Spleen (tissue), 11 donors: ENCODE results near the gene TK1. TPM values are rescaled to one million over a fixed set of nuclear protein-coding genes. Genes with fewer than 3 reads are reported as not detected.

Experiments used
- DNase-seq: peaks from one replicate; pipeline ENCODE4 v3.0.0-alpha.2; 2020
- H3K27ac ChIP-seq, 8 donors: fragments of 200-600 bp; sonication (generic) in 7 of 8; 1 replicate in 4 of 8; 2 replicates in 4 of 8; pipeline versions ENCODE4 v1.5.0 to v1.8.0; 2016 to 2021; ENCODE audit warnings: inconsistent platforms in 4 of 8, mild to moderate bottlenecking in 4 of 8, moderate library complexity in 1 of 8
- H3K27me3 ChIP-seq, 7 donors: fragments of 200-600 bp; sonication (generic) in 6 of 7; replicated peaks in 1 of 7; 1 replicate in 4 of 7; 2 replicates in 3 of 7; pipeline versions ENCODE4 v1.5.0 to v1.8.0; 2016 to 2021; ENCODE audit warnings: inconsistent platforms in 3 of 7, mild to moderate bottlenecking in 1 of 7
- H3K36me3 ChIP-seq, 6 donors: fragments of 200-600 bp; sonication (generic) in 5 of 6; 1 replicate in 4 of 6; 2 replicates in 2 of 6; pipeline versions ENCODE4 v1.5.0 to v1.8.0; 2016 to 2021; ENCODE audit warnings: inconsistent platforms in 2 of 6
- H3K4me1 ChIP-seq, 6 donors: fragments of 200-600 bp; sonication (generic) in 5 of 6; 1 replicate in 3 of 6; 2 replicates in 3 of 6; pipeline versions ENCODE4 v1.5.0 to v1.8.0; 2016 to 2021; ENCODE audit warnings: inconsistent platforms in 3 of 6
- H3K4me3 ChIP-seq, 8 donors: fragments of 200-600 bp; sonication (generic) in 7 of 8; 1 replicate in 4 of 8; 2 replicates in 4 of 8; pipeline versions ENCODE4 v1.5.0 to v1.8.0; 2016 to 2021; ENCODE audit warnings: inconsistent platforms in 4 of 8, mild to moderate bottlenecking in 4 of 8, moderate library complexity in 2 of 8
- H3K9me3 ChIP-seq, 8 donors: fragments of 200-600 bp; sonication (generic) in 7 of 8; 1 replicate in 4 of 8; 2 replicates in 4 of 8; pipeline versions ENCODE4 v1.5.0 to v1.8.0; 2016 to 2021; ENCODE audit warnings: inconsistent platforms in 4 of 8
- POLR2A ChIP-seq, 3 donors: fragments of 450-650 bp; IDR thresholded peaks; one replicate each; pipeline ENCODE4 v1.5.1; 2017; ENCODE audit warnings: antibody characterized with exemption in 3 of 3, mild to moderate bottlenecking in 1 of 3
- POLR2AphosphoS5 ChIP-seq, 3 donors: sonication (generic); formaldehyde crosslinking; IDR thresholded peaks; one replicate each; pipeline ENCODE4 v1.5.1; 2017; ENCODE audit warnings: antibody characterized with exemption in 3 of 3
- WGBS, 5 donors: extraction: QIAGEN DNeasy Blood & Tissue Kit in 3 of 5; methylation state at CpG; one replicate each; pipeline versions ENCODE4 v1.1.5 to v1.1.7; 2013 to 2018; 5-methylcytosine and 5-hydroxymethylcytosine counted together
- intact Hi-C: fragments of 100-400 bp; cut with DNase I; formaldehyde crosslinking; loops from one replicate; pipeline ENCODE4 v1.15.0; 2023; ENCODE audit warnings: low total_unique reads
- polyA plus RNA-seq, 3 donors: library from polyadenylated mRNA; stranded (reverse); fragments of 200-250 nt; gene quantifications; one replicate each; pipeline ENCODE4 v1.2.1, GENCODE V29; 2013
- total RNA-seq, 7 donors: library from RNA; depleted of rRNA in 3 of 7; stranded (reverse); fragments of >200 nt in 3 of 7; fragmentation: NEBNext Ultra II Directional in 4 of 7; extraction: Animal tissue kit (Norgen Biotek cat#: 25700) in 4 of 7; gene quantifications; one replicate each; pipeline versions ENCODE4 v1.1.0 to v1.2.1, GENCODE V29; 2016 to 2021
- TF ChIP-seq, protein P1 (sequence below), 11 experiments: fragments of 200-600 bp in 7 of 11; fragments of 450-650 bp in 4 of 11; sonication (generic) in 4 of 11; IDR thresholded peaks in 8 of 11; conservative IDR thresholded peaks in 3 of 11; 1 replicate in 7 of 11; 2 replicates in 4 of 11; pipeline versions ENCODE4 v1.4.0 to v1.8.0; 2016 to 2021; ENCODE audit warnings: antibody characterized with exemption in 11 of 11, inconsistent platforms in 4 of 11, mild to moderate bottlenecking in 1 of 11
- donor health status: healthy with polysubstance abuse.
- donor health status: DM: no; HTN: no; CAD: no; lungs with moderate emphysema.
- donor health status: DM: no; HTN: no; CAD: no.
- donor health status: Bipolar disorder and iron deficiency.
- donor health status: healthy.
- donor health status: DM: no; HTN: no; CAD: no.
- donor health status: DM: yes; HTN: yes; CAD: no.

The TK1 gene
- total and polyA plus RNA-seq, 10 donors = 3.7 to 20.4 (median 10.7) TPM

DNA sequence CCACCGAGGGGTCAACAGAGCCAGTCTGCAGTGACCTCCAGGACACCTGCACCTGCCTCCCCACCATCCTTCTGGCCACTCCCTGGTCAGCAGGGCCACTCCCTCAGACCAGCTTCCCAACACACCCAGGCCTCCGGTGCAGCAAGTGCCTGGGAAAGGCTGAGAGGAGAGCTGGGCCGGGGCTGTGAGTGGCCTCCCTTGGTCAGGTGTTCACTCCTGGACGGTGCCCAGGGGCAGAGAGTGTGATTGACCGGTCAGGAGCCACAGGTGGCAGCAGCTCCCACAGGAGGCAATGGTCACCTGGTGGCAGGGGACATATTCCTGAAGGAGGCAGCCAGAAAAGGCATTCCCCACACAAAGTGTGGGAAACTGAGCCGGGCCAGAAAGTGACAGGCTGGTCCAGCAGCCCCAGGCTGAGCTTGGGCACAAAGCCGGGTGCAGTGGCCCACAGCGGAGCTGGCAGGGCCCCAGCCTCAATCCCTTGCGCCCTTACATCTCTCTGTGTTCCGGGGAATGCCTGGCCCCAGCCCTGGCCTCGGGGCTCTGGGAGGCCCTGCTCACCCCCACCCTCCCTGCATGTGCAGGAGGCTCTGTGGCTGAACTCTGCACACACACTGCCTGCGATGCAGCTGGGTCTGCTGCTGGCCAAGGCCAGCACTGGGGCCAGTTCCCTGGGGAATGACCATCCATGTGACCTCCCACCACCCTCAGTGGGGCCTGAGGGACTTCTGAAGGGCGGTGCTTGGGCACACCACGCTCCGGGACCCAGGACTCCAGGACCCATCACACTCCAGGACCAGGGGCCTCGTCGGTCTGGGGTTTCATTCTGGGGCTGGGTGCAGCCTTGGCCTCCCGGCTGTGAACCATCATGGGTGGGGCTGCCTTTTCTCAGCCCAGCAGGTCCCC is 41.9 kb downstream of the TK1 start:
- H3K27me3 ChIP-seq = no peaks in the 10 kb centered on the region
- intact Hi-C loops = no loop called here
- DNase-seq = peak; percentile 79
- TF ChIP-seq POLR2A (IDR thresholded peaks at IDR 0.05) = no peak
- TF ChIP-seq, protein P1, sequence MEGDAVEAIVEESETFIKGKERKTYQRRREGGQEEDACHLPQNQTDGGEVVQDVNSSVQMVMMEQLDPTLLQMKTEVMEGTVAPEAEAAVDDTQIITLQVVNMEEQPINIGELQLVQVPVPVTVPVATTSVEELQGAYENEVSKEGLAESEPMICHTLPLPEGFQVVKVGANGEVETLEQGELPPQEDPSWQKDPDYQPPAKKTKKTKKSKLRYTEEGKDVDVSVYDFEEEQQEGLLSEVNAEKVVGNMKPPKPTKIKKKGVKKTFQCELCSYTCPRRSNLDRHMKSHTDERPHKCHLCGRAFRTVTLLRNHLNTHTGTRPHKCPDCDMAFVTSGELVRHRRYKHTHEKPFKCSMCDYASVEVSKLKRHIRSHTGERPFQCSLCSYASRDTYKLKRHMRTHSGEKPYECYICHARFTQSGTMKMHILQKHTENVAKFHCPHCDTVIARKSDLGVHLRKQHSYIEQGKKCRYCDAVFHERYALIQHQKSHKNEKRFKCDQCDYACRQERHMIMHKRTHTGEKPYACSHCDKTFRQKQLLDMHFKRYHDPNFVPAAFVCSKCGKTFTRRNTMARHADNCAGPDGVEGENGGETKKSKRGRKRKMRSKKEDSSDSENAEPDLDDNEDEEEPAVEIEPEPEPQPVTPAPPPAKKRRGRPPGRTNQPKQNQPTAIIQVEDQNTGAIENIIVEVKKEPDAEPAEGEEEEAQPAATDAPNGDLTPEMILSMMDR (IDR thresholded peaks at IDR 0.05 in 8 of 11, conservative IDR thresholded peaks at IDR 0.05 in 3 of 11) = no peak
- TF ChIP-seq POLR2AphosphoS5 (IDR thresholded peaks at IDR 0.05) = no peak
- H3K36me3 ChIP-seq = peaks cover 0 to 23% (median 12%) of the 10 kb centered on the region in 6 donors
- H3K4me3 ChIP-seq = peak overlapping the region in 1 of 8 donors; percentile 9
- H3K27ac ChIP-seq = peak overlapping the region; percentile 33 to 81 (median 72)
- no peaks in the 10 kb centered on the region for H3K9me3 ChIP-seq
- peaks cover 44 to 96% (median 85%) of the 10 kb centered on the region in 6 donors for H3K4me1 ChIP-seq
- 60 to 78% (median 69%) methylated on average over 7 to 18 of the region's 18 CpGs for WGBS, 5 donors

DNA sequence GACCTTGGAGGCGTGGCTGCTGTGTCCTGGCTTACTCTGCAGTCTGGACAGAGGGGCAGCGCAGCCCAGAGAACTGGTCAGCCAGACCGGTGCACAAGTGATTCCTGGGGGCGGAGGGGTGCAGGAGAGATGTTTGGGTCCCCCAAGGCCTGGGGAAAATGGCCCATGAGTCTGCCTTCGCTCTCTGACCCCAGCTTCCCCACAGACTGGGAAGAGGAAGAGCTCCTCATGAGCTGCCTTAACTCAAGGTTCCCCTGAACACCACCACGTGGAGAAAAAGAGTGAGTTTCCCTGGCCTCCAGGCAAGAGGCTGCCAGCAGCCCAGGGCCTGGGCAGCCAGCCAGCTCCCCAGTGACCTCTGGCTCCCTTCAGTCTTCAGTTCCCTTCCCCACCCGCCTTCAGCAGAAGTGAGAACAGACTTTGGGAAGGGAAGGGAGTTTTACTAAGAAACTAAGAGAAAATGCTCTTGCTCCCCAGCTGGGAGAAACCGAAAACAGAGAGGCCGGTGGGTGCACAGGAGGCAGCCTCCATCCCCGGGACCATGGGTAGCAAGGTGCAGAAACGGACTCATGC is 42.6 kb downstream of the TK1 start:
- 36 to 56% (median 43%) methylated on average over 9 to 11 of the region's 11 CpGs for WGBS, 5 donors
- intact Hi-C loops = no loop called here
- peak overlapping the region in 1 of 8 donors; percentile 9 for H3K4me3 ChIP-seq
- no peaks in the 10 kb centered on the region for H3K27me3 ChIP-seq
- TF ChIP-seq POLR2A (IDR thresholded peaks at IDR 0.05) = no peak
- TF ChIP-seq POLR2AphosphoS5 (IDR thresholded peaks at IDR 0.05) = peak; percentile 75 to 77 (median 77)
- TF ChIP-seq, protein P1 (IDR thresholded peaks at IDR 0.05 in 8 of 11, conservative IDR thresholded peaks at IDR 0.05 in 3 of 11) = peak in 1 of 11 experiments; percentile 12
- DNase-seq = peak; percentile 88
- H3K27ac ChIP-seq = peak overlapping the region; percentile 33 to 81 (median 72)
- H3K36me3 ChIP-seq = peaks cover 0 to 23% (median 12%) of the 10 kb centered on the region in 6 donors
- H3K4me1 ChIP-seq = peaks cover 44 to 100% (median 90%) of the 10 kb centered on the region in 6 donors
- no peaks in the 10 kb centered on the region for H3K9me3 ChIP-seq

DNA sequence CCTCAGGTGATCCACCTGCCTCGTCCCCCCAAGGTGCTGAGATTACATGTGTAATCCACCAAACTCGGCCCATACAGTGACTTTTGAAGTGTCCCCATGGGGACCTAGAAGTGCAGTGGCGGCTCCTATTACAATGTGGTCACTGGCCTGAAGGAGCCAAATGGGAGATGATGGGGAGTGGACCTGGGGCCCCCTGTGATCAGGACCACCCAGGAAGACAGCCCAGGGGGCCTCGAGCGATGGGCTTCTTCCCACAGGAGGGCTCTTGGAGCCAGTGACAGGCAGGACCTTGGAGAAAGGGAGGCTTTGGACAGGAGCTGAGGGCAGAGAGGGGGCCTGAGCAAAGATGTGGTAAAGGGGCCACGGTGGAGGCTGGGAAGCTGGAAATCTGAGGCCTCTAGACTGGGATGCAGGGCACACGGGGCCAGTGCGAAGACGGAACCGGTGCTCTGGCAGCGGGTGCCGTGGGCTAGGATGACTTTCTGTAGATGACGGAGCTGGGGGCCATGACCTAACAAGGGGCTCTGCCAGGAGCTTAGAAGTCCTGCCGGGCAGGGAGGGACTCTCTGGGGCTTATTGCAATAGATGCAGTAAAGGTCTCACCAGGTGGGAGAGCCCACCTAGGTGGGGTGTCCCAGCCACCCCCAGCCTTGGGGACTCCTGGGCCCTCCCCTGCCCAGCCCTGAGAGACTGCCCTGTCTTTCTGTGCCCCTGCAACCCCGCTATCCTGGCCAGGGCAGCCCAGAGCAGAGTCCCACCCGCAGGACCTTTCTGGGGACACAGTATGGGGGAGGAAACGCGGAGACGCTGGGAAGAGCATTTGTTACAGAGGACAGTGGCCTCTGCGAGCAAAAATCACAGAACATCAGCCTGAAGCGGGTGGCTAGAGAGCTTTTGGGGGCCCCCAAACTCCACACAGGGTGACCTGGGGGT is 43.4 kb downstream of the TK1 start:
- 78 to 85% (median 82%) methylated on average over 20 to 21 of the region's 21 CpGs for WGBS, 5 donors
- peak overlapping the region; percentile 33 to 81 (median 72) for H3K27ac ChIP-seq

More for the DNA sequence above, 43.4 kb downstream of the TK1 start:
- Histone ChIP-seq H3K9me3 (no peaks in the 10 kb centered on the region), H3K4me1 (peaks cover 46 to 100% (median 89%) of the 10 kb centered on the region in 6 donors), H3K4me3 (no peak overlapping the region), H3K36me3 (peaks cover 0 to 29% (median 12%) of the 10 kb centered on the region in 6 donors), H3K27me3 (no peaks in the 10 kb centered on the region)
- intact Hi-C loops = no loop called here
- DNase-seq = no peak
- TF ChIP-seq POLR2AphosphoS5 (IDR thresholded peaks at IDR 0.05) = peak; percentile 21 to 65 (median 33)
- TF ChIP-seq, protein P1 (IDR thresholded peaks at IDR 0.05 in 8 of 11, conservative IDR thresholded peaks at IDR 0.05 in 3 of 11) = no peak
- no peak for TF ChIP-seq POLR2A (IDR thresholded peaks at IDR 0.05)
